NCI-H2227 treated with DMSO at 0.1 percent for 48 hours (cell line): Measurements from ENCODE around the gene PET100.

Experiments used
- DNase-seq: peaks from one replicate; lab custom pipeline; 2025; lab: John Stamatoyannopoulos, UW

The PET100 gene

DNA sequence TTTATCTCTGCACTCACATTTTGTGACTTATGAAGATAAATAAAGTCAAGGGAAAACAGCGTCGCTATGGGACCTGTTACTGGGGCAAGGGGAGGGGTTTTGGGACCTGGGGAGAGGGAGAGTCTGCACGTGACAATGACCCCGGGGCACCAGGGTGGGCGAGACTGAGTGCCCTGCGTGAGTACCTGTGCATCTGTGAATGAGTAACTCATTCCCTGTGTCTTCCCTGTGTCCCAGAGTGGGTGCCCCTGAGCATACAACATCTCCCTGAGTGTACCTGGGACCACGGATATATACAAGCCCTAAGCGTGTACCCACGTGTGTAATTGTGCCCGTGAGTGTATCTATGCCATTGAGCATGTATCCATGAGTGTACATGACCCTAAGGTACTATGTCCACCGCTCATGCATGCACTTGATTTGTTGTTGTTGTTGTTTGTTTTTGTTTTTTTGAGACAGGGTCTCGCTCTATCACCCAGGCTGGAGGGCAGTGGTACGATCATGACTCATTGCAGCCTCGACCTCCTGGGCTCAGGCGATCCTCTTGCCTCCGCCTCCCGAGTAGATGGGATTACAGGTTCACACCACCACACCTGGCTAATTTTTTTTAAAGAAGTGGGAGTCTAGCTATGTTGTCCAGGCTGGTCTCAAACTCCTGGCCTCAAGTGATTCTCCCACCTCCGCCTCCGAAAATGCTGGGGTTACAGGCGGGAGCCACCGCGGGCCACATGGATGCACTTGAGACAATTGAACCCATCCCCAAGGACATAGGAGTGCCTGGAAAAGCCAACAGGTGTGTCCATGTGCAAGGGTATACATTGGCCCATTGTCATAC is 50.4 kb downstream of the PET100 start:
- no peak for DNase-seq

DNA sequence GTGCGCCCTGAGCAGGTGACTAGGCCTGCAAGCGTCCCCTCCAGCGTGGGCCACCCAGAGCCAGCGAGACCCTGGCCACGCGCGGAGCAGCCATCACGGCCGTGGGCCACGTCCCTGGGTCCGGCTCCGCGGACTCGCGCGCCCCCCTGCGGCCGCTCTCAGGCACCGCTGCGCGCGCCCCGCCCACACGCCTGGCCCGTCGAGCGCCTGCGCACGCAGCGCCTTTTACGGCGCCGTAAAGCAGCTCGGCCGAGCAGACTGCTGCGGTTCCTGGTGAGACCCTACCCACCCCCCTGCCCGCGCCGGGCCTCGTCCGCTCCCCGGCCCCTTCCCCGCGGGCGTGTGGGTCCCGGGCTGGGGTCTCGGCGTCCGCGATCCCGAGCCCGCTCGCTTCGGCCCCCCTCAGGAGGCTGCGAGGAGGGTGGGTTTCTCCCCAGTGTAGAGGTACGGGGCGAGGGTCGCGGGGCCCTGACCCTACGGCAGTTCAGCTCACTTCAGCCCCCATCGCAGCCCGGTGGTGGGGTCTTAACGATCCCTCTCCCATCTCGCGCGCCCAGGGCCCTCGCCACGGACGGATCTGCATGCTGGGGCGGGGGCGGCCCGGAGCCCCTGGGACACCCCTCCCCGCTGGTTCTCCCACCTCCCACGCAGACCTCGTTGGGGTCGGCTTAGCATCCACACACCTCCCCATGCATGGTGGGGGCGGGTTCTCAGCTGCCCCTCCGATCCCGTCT is 51.2 kb downstream of the PET100 start, which contains the start of gene TRAPPC5:
TSS of gene TRAPPC5 (plus strand) at position 228 of the 734 bp plus-strand sequence. CDS start 1,421 bp downstream, outside the sequence.
- DNase-seq, result peak; percentile 62
